ENCODE measurements around the gene WDR46. TPM values are rescaled to one million over a fixed set of nuclear protein-coding genes. Genes with fewer than 3 reads are reported as not detected.

Gene WDR46
- total and polyA plus RNA-seq, 2 of the 13 experiments (the other 11 are each of a cell fraction or from before 2014, with no cell fraction given), result 47.4 to 105 TPM

GRCh38 chr6:33299237-33299944 is 10.4 kb upstream of the WDR46 start (continued):
- TF ChIP-seq HIC2 (CRISPR knock-in tag; IDR thresholded peaks at IDR 0.05; ENCODE audit: low read depth) (no peak), ZHX1 (CRISPR knock-in tag; IDR thresholded peaks at IDR 0.05; ENCODE audit: low read depth) (no peak), ZNF282 (IDR thresholded peaks at IDR 0.05; ENCODE audit: partially characterized antibody) (no peak), KAT2B (IDR thresholded peaks at IDR 0.05; ENCODE audit: borderline replicate concordance, low read depth, low read length) (no peak), MTERF4 (CRISPR knock-in tag; IDR thresholded peaks at IDR 0.05) (no peak; the same call in 1 of the 2 replicates), MTF1 (CRISPR knock-in tag; IDR thresholded peaks at IDR 0.05) (peak; percentile 58; the same call in 1 of the 2 replicates), NFATC3 (CRISPR knock-in tag; IDR thresholded peaks at IDR 0.05) (no peak; the same call in 1 of the 2 replicates), ZNF501 (CRISPR knock-in tag; IDR thresholded peaks at IDR 0.05) (peak; percentile 94), NKX3-1 (CRISPR knock-in tag; IDR thresholded peaks at IDR 0.05) (no peak), ZFP41 (CRISPR knock-in tag; IDR thresholded peaks at IDR 0.05; ENCODE audit: borderline replicate concordance) (no peak), AFF4 (CRISPR knock-in tag; IDR thresholded peaks at IDR 0.05) (peak; percentile 87; the same call in 1 of the 2 replicates), PLRG1 (conservative IDR thresholded peaks at IDR 0.05) (no peak), EZH2 (conservative IDR thresholded peaks at IDR 0.05; ENCODE audit: low read depth, low read length) (no peak), RORA (CRISPR knock-in tag; IDR thresholded peaks at IDR 0.05) (no peak), ZNF383 (CRISPR knock-in tag; IDR thresholded peaks at IDR 0.05; ENCODE audit: borderline replicate concordance) (0 out of 2 replicates have a peak, but pooled peaks have one; percentile 61), ZNF414 (CRISPR knock-in tag; IDR thresholded peaks at IDR 0.05) (peak; percentile 23; the same call in 1 of the 2 replicates)
